GM18861 (cell line): Measurements from ENCODE around the gene GNAS.
"Not testable (repeated sequence)": the region's sequence is repeated elsewhere in the genome, so short reads cannot be mapped to it uniquely, and the experiment has no call there.

Experiments used
- ATAC-seq: cut with Tn5 transposase; IDR thresholded peaks from one replicate; pipeline ENCODE4 v1.9.1; 2021; ENCODE audit not compliant: unreplicated experiment

The GNAS gene

DNA sequence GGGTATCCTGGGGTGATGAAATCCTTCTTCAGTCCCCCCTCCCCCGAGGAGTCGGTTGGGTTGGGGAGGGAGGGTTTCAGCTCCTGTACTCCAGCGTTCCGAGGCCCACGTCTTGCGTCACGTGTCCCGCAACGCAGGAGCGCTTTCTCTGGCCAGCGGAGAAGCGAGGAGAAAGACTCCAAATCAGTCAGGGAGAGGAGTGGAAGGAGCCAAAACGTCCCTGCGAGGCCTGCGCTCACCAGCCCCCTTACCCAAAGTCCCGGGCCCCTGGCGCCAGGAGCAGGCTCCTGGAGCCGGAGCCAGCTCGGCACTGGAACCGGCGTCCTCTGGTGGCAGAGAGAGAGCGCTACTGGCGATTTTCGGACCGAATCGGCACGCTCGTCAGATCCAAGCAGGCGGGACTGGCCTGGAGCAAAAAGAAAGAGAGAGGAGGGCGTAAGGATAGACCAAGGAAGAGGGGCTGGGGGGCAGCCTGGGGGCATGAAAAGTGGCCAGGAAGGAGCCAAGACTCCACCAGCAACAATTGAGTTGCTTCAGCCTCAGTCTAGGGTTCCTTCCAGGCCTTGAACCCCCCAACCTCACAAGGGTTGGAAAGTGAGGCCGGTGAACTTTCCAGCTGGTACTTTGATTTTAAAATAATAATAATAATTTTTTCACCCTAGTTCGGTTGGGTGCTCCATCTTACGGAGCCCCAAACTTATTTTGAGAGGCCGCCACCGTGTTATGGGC, at the start of gene GNAS:
TSS of gene GNAS (plus strand) at position 174 of the 729 bp plus-strand sequence.
- ATAC-seq = no peak

DNA sequence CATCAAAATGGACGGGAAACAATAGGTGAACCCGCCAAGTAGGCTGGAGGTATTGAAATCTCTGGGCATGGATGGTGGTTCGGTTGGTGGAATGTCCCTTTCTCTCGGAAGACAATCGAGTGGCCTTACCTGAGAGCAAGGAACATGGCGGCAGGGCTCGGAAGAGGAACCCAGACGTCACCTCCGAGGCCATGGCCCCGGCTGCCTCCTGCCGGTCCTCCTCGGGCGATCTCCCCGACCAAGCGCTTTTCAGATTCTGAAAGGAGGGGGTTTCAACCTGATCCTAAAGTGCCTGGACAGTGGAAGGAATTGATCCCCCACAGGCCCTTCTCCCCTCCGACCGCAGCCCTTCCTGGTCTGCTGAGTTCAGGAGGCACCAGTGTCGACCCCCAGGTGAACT, 49.0 kb upstream of the GNAS start:
- no peak for ATAC-seq

DNA sequence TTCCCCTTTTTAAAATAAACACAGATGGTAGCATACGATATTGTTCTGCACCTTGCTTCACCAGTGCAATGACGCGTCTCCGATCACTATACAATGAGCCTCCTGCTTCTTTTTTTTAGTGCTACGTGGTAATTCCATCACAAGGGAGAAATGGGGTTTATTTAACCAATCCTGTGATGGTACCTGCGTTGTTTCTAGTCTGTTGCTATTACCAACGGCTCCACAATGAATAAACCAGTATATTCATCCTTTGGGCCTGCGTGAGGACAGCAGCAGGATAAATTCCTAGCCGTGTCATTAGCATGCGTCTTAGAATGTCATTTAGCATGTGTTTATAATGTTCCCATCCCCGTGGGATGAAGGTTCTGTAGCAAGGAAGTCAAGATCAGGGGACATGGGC, 44.7 kb upstream of the GNAS start:
- ATAC-seq = no peak

DNA sequence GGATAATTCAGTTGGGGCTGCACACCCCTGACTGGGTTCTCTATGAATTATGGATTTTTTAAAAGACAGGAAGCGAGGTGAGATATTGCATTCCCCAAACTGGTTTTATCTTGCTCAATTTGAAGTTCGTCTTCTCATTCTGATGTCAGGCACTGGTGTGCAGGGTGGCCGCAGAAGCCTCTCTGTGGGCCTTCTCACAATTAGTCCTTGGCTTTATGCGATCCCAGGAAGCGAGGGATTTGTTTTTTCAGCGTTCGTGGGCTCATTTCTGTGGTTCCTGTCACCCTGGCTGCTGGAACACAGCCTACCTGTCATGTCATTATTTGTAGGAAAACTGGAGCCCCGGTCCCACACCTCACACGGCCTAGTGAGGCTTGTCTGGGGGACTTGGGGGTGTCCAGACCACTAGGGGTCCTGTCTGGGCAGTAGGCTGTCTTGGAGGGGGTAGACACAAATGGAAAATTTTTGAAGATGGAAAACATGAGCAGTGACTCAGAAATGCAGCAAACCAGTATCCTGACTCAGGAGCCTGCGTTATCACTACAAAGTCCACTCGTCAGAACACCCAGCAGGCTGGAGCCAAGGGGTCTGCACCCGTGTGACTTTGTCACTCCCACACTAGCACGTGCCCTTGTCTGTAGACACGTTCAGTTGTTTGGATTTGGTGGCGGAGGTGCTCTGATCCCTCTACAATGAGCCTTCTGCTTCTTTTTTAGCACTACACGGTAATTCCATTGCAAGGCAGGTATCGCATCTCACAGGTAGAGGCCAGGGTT, 44.1 kb upstream of the GNAS start:
- ATAC-seq = no peak

DNA sequence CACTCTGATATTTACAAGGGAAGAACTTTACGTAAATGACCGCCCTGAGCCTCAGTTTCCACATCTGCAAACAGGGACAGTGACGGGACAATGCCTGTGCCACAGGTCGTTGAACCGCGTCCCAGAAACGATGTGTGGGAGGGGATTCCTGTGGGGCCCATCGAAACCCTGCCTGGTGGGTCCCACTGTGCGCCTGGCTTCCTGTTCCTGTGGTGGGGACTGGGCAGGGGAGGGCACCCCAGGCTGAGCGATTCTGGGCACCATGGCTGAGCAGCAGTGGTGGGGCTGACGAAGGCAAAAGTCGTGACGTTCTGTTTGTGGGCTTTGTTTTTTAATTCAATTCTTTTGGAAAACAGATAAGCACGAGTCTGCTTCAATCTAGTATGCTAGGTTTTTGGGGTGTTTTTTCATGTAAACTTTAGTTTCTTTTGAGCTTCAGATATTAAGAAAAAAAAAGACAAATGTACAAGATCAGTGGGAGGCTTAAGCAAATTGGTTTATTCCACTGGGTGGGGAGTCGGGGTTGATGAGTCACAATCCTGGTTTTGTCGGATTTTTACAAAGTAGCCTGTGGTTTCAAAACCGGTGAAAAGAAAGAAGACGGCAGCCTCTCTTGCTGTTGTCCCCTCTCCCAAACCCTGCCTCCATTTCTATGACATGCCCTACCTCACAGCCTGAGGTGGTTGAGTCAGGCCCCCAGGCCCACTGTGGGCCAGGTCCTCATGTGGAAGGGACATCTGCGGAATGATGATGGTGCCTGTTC, 42.2 kb upstream of the GNAS start:
- no peak for ATAC-seq

DNA sequence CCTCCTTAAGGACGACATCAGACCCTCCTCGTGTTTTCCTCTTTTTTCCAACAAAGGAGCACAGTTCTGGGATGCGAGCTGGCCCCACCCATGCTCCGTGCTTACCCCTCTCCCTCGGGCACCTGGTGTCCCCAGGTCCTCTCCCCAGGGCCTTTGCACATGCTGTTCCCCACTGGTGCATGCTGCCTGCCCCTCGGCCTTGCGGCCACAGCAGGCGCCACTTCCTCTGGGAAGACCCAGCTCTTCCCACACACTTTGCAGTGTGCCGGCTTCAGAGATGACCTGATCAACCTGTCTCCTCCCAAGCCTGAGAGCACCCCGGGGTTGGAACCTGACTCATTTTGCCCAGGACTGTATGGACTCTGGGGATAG, 41.7 kb upstream of the GNAS start:
- ATAC-seq = no peak

DNA sequence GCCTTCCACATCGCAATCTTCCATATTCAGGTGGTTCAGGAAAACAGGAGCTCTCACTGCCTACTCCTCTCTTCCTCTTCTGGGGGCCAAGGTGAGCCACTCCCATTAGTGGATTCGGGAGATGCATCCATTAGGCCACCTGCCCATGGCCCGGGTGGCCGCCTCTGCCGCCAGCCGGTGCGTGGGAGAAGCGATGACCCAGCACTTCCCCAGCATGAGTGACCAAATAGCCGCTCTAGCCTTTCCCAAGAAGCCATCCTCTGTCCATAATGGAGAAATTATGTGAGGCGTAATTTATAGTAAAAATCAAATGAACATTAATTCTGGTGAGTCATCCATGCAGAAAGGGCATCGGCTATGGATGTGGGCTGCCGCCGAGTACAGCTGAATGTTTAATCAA, 41.2 kb upstream of the GNAS start:
- ATAC-seq = no peak

DNA sequence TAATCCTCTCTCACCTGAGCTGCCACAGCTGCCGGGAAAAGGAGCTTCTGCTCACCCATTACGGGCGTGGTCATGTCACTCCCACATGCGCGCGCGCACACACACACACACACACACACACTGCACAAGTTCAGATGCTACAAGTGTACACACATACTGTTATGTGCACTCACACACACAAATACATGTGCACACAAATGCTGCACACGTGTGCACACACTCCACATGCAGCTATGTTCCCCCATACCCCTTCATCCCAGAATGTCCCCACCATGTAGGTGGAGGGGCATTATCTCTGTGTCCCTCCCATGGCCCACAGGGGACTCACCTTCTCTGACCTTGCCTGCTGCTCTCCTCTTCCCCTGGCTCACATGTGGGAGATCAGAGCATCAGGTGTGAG, 39.1 kb upstream of the GNAS start:
- no peak for ATAC-seq

DNA sequence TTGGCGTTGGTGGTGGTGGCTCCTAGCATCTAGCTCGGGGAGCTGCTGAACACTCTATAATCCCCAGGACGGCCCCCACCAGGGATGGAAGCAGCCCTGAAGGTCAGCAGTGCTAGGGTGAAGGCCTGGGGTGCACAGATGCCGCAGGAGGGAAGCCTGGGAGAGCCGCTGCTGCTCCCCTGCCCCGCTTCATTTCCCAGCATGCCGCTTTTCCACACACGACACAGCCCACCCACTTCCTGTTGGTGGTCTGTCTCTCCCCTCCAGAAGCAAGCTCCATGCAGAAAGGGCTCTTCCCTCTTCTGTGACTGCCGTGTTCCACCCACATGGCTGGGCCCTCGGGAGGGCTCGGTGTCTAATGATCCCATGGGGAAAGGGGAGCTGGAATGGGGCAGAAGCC, 37.1 kb upstream of the GNAS start:
- ATAC-seq = no peak

DNA sequence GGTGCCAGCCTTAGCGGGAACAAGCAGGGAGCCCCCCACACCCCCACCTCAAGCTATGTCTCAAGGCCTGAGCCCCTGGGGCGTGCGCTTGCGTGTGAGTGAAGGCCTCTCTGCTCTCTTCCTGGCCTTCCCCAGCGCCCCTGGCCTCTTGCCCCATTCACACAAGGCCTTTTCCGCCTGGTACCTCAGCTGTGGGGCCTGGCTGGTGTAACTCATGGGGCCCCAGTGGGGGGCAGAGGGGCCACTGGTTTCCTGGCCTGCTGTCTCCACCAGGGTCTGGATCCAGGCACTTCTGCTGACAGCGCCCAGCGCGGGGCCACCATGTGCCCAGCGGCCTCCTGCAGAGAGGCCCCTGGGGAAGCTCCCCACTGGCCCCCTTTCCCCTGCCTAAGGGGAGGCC, 36.5 kb upstream of the GNAS start:
- no peak for ATAC-seq

DNA sequence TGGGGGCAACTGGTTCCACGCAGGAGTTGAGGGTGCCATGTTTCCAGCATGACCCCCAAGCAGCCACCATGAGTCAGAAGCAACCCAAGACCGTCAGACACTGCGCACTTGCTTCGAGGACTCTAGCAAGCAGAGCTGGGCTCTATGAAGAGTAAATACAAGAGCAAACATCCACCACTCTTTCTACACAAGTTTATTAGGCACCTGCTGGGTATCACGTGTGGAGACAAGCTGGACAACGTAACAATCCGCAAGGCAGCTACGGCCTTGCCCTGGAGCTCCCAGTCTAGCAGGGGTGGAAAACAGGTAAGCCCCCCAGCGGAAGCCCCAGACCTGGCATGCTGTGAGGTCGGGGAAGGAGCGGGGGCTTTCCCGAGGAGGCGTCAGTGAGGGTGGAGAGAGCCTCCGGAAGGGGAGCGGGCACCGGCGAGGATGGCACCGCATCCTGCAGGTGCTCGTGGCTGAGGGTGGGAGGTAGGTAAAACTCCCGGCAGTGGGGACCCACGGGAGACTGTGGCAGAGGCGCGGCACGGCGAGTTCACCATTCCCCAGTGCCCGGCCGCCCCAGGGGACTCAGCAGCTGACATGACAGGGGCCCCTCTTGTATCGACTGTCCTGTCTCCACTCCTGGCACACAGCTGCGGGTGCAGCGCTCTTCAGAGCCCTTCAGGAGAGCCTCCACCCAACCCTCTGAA, 35.4 kb upstream of the GNAS start:
- no peak for ATAC-seq

DNA sequence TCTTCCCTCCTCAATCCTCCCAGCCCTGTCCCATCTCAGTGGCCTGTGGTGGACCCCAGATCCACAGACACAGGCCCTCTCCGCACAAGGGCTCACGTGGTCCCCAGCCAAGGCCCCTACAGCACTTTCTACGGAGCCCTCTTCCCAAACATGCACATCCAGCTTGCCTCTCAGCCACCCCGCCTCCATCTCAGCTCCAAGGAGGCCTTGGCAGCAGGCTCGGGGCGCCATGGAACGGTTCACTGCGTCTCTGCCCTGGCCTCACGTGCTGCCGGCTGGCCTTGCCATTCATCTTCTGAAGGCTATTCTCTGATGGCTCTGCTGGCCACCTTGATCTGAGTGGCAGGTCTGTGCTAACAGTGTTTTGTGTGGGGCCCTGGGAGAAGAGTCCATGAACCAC, 34.8 kb upstream of the GNAS start:
- ATAC-seq = no peak

DNA sequence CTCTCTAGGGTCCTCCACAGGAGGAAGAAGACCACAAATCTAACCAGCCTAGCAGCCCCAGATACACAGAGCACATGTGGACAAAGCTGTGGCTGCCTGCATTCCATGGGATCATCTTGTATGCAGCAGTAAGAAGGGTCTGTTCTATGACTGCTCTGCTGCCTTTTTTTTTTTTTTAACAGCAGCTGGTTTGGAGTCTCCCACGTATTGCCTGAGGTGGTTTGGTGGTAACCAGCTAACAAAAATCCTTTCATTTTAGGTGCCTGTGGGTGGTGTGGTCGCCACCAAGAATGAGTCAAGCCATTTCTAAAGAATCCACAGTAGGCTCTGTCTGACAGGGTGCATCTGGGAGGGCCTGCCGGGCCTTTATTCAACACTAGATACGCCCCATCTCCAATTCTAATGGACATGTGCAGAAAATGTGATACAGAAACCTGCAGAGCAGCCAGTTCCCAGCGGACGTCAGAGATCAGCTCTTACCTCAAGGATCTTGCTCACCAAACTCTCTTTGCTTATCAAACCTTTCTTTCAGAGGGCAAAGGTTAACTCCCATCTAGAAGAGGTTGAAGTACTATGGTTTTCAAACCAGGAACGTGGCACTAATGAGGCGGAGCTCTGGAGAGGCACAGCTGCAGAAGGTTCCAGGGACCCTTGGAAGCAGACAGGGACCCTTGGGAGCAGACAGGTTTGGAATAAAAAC, 33.8 kb upstream of the GNAS start:
- no peak for ATAC-seq

DNA sequence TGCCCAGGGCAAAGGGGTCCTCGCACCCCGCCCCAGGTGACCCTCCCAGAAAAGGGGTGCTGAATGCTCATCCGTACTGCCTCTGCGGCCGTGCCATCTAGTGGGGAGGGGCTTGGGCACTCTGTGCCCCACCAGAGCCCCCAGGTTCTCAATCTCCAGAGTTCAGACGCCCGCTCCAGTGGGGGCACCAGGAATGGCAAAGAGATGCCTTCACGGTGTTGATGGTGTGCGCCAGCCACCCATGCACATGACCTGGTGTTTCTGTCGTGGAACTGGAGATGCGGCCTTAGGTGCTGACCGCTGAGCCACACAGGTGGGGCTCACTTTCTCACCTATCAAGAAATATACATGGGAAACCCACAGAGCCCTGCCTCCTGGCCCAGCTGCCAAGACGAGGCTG, 32.6 kb upstream of the GNAS start:
- ATAC-seq = no peak

DNA sequence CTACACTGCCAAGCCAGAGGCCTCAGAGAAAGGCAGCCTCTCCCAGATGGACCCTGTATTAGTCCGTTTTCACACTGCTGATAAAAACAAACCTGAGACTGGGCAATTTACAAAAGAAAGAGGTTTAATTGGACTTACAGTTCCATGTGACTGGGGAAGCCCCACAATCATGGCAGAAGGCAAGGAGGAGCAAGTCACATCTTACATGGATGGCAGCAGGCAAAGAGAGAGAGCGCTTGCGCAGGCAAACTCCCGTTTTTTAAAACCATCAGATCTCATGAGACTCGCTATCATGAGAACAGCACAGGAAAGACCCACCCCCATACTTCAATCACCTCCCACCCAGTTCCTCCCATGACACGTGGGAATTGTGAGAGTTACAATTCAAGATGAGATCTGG, 32.0 kb upstream of the GNAS start:
- not testable (repeated sequence) for ATAC-seq

DNA sequence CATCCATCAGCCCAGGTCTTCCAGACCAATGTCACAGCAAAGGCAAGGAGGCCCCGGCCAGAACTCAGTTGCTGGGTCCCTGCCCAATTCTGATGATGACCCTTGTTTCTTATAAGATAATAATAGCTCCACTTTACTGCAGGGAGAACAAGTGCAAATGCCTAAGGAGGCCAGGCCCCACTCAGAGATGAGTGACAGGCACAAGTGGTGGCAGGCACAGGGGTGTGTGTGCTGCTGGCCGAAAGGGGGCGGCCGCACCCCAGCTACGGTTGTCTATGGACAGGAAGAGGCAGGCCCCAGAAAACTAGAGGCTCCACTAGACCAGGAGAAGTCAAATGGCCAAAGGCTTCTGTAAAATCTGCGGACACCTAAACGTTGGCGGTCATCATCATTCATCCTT, 30.4 kb upstream of the GNAS start:
- no peak for ATAC-seq

DNA sequence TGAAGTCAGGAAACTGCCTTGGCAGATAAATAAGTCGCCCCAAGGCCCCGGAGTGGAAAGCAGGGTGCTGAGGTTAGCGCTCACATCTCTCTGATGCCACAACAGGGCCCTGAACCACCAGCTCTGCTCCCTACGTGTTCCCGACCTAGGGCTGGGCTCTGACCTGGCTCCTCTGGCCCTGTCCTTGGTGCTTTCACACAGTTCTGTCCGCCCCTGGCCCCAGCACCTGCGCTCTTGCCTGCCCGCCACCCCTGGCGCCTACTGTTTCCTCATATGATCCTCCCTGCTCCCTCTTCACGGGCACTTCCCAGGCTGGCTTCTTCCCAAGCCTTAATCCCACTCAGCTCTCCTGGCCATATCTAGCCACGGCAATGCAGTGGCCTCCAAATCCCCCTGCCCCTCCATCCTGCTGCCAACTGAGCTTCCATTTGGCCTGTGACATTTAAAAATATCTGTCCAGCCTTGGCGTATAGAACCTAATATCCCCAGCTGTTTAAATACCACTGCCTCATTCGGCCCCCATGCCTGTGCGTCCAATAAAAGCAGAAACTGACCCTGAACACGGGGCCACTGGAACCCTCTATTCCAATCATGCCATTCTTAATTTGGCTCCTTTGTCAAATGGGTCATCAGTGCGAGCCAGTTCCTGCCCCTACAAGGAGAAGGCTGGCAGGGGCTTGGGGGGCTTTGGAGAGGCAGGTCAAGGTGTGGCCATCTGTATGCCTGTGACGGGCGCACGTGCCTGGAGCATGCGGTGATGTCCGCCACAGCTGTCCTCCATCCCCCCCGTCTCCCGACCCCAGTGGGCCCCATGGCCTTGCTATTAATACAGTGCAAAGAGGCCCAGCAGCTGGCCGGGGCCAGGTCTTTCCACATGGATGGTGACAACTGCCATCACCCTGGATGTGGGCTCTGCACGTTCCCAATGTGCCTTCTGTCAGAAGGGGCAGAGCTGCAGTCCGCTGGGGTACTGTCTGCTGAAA, 29.5 kb upstream of the GNAS start:
- ATAC-seq = no peak

DNA sequence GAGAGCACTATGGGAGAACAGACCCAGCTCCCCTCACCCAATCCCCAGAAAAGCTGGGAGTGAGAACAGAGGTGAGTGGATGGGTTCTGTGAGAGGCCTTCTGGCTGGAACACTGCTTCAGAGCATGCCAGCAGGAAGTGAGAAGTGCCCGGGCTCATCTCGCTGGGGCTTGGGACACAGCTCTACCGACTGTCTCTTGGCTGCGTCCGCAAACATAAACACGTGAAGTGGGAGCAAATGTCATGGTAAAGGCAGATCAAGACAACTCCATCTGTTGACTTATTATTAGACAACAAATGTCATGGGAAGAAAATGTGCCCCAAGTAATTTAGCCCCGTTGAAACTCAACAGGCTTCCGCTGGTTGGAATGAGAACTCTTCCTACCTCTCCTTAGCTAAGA, 27.7 kb upstream of the GNAS start:
- ATAC-seq = no peak

DNA sequence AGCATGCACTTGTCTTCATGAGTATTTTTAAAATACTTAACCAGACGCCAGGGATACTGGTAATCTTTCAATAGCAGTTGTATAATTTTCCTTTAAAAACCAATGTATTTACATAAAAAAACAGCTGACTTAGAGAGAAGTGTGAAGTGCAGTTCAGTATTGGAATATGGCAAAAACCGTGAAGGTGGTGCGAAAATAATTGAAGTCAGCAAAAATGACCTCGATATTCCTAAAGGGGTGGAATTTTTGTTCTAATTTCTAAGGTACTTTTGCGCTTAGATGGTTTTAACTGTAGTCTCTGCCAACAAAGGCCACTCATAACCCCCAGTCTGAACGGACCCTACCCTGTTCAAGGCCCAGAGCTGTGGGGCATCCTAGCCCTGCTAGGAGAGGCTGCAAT, 27.1 kb upstream of the GNAS start:
- no peak for ATAC-seq

DNA sequence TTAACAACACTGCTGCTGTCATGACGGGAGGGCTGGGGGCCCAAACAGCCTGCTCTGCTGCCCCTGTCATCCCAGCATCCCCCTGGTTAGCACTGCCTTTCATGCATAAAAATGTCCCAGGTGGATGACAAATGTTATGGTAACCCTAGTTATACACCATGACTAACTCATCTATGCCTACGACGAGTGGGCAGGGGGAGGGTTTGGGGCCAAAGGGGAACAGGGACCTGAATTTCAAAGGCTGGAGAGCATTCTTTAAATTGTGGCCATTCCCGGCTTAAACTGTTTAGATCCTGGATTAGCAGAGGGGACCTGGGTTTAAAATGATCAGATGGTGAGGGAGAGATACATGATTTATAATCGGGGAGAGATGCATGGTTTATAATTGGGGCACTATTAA, 26.2 kb upstream of the GNAS start:
- ATAC-seq = no peak
